PC-3 (cell line): ENCODE data around the gene PCDHB2. TPM values are rescaled to one million over a fixed set of nuclear protein-coding genes. Genes with fewer than 3 reads are reported as not detected.

Experiments used
- ATAC-seq: fragments of 200-7000 bp; cut with Tn5 transposase; 2 replicates; pipeline ENCODE4 v1.9.1; 2020; ENCODE audit warnings: mild to moderate bottlenecking, moderate library complexity
- BruUV-seq: library from RNA; stranded (reverse); fragments of 400-500 nt; replicated peaks from 2 replicates; lab custom pipeline; 2021; lab: Mats Ljungman, UMichigan
- CTCF ChIA-PET: fragments of 300-600 bp; sonication (Branson Sonifier 250); formaldehyde crosslinking; loops from one replicate; lab custom pipeline; 2022; ENCODE audit warnings: antibody characterized with exemption; lab: Charles Lee
- POLR2A ChIA-PET: fragments of 300-600 bp; sonication (Branson Sonifier 250); formaldehyde crosslinking; loops from one replicate; lab custom pipeline; 2022; ENCODE audit warnings: antibody characterized with exemption; ENCODE audit not compliant: unreplicated experiment; lab: Charles Lee
- DNase-seq: peaks from one replicate; pipeline ENCODE4 v3.0.0-alpha.2; 2015
- H2AFZ ChIP-seq: fragments of 300-600 bp; sonication (generic); 2 replicates; pipeline ENCODE4 v1.6.0; 2016; ENCODE audit warnings: antibody characterized with exemption, low read length
- H3F3A ChIP-seq: fragments of 300-600 bp; sonication (generic); one replicate; pipeline ENCODE4 v1.6.0; 2017; ENCODE audit warnings: antibody characterized with exemption, low read length, control low read depth, mild to moderate bottlenecking; ENCODE audit not compliant: unreplicated experiment
- H3K27ac ChIP-seq: fragments of 300-600 bp; sonication (generic); 2 replicates; pipeline ENCODE4 v1.5.1; 2016; ENCODE audit warnings: mild to moderate bottlenecking, low read length
- H3K27me3 ChIP-seq: fragments of 300-600 bp; sonication (generic); 2 replicates; pipeline ENCODE4 v1.6.1; 2016; ENCODE audit warnings: low read length, mixed read lengths
- H3K36me3 ChIP-seq: fragments of 300-600 bp; sonication (generic); 2 replicates; pipeline ENCODE4 v1.6.1; 2016; ENCODE audit warnings: low read depth, mixed run types, low read length, mixed read lengths
- H3K4me1 ChIP-seq: fragments of 300-600 bp; sonication (generic); 2 replicates; pipeline ENCODE4 v1.5.1; 2016; ENCODE audit warnings: low read length; ENCODE audit not compliant: insufficient read depth
- H3K4me2 ChIP-seq: fragments of 300-600 bp; sonication (generic); 2 replicates; pipeline ENCODE4 v1.6.0; 2016; ENCODE audit warnings: low read length
- H3K4me3 ChIP-seq: fragments of 300-600 bp; sonication (generic); 2 replicates; pipeline ENCODE4 v1.5.1; 2016; ENCODE audit warnings: mild to moderate bottlenecking, low read length, mixed read lengths
- H3K79me2 ChIP-seq: fragments of 300-600 bp; sonication (generic); 2 replicates; pipeline ENCODE4 v1.6.1; 2017; ENCODE audit warnings: low read length, mixed read lengths
- H3K9ac ChIP-seq: fragments of 300-600 bp; sonication (generic); 2 replicates; pipeline ENCODE4 v1.6.0; 2016; ENCODE audit warnings: mild to moderate bottlenecking, low read length
- H3K9me2 ChIP-seq: fragments of 300-600 bp; sonication (generic); replicated peaks from 2 replicates; pipeline ENCODE4 v1.6.1; 2016; ENCODE audit warnings: mixed run types, low read length, mixed read lengths
- H3K9me3 ChIP-seq: fragments of 300-600 bp; sonication (generic); 2 replicates; pipeline ENCODE4 v1.6.1; 2016; ENCODE audit warnings: low read length, mixed read lengths
- H4K20me1 ChIP-seq: fragments of 300-600 bp; sonication (generic); 2 replicates; pipeline ENCODE4 v1.6.1; 2016; ENCODE audit warnings: low read length, mixed read lengths
- CTCF ChIP-seq: fragments of 300-600 bp; sonication (generic); conservative IDR thresholded peaks from 2 replicates; pipeline ENCODE4 v1.5.1; 2017; ENCODE audit warnings: antibody characterized with exemption, low read depth, mild to moderate bottlenecking, low read length
- EZH2 ChIP-seq: fragments of 300-600 bp; sonication (generic); IDR thresholded peaks from one replicate; pipeline ENCODE4 v1.6.1; 2017; ENCODE audit warnings: antibody characterized with exemption, mild to moderate bottlenecking, low read length; ENCODE audit not compliant: unreplicated experiment
- EZH2phosphoT487 ChIP-seq: fragments of 300-600 bp; sonication (generic); IDR thresholded peaks from 2 replicates; pipeline ENCODE4 v1.6.1; 2018; ENCODE audit warnings: mild to moderate bottlenecking, antibody characterized with exemption, low read length, borderline replicate concordance
- intact Hi-C: fragments of 100-400 bp; cut with micrococcal nuclease; formaldehyde crosslinking; loops from 2 replicates; pipeline ENCODE4 v1.9.0; 2023
- total RNA-seq: library from RNA; depleted of rRNA; stranded (reverse); fragments of >200 nt; gene quantifications from 2 replicates; pipeline ENCODE4 v1.2.3, GENCODE V29; 2014

PCDHB2 gene
- total RNA-seq, 1 experiment from 2014 or later, result 13.8 TPM

- Histone ChIP-seq H3K27me3 (no peaks in the 10 kb centered on the region), H4K20me1 (no peaks in the 10 kb centered on the region), H3K9ac (no peak overlapping the region), H3F3A (no peaks in the 10 kb centered on the region), H3K79me2 (no peaks in the 10 kb centered on the region), H3K4me2 (no peak overlapping the region), H3K27ac (no peak overlapping the region), H3K9me2 (no peaks in the 10 kb centered on the region), H3K4me1 (no peaks in the 10 kb centered on the region), H2AFZ (no peak overlapping the region), H3K4me3 (no peak overlapping the region), H3K9me3 (no peaks in the 10 kb centered on the region), H3K36me3 (no peaks in the 10 kb centered on the region)
- DNase-seq, result no peak
- TF ChIP-seq EZH2 (no peak), EZH2phosphoT487 (no peak), CTCF (no peak)
- ChIA-PET CTCF (no interaction called here), POLR2A (no interaction called here)
- ATAC-seq, result no peak
- no TSS peak for BruUV-seq
- intact Hi-C loops, result no loop called here
These were observed 10.9 kb downstream of the PCDHB2 start for GRCh38 chr5:141105350-141105749.

- Histone ChIP-seq H3K4me1 (no peaks in the 10 kb centered on the region), H3F3A (no peaks in the 10 kb centered on the region), H3K9me3 (0 out of 2 replicates have a peak, but pooled peaks cover 3% of the 10 kb centered on the region), H3K36me3 (no peaks in the 10 kb centered on the region), H4K20me1 (no peaks in the 10 kb centered on the region), H3K4me3 (no peak overlapping the region), H2AFZ (no peak overlapping the region), H3K79me2 (no peaks in the 10 kb centered on the region), H3K27me3 (no peaks in the 10 kb centered on the region), H3K27ac (no peak overlapping the region), H3K9me2 (no peaks in the 10 kb centered on the region), H3K4me2 (no peak overlapping the region), H3K9ac (no peak overlapping the region)
- TF ChIP-seq EZH2 (no peak), CTCF (no peak), EZH2phosphoT487 (no peak)
- ChIA-PET CTCF (no interaction called here), POLR2A (no interaction called here)
- DNase-seq (no peak), ATAC-seq (no peak)
- no TSS peak for BruUV-seq
- intact Hi-C loops, result no loop called here
These were observed 24.8 kb downstream of the PCDHB2 start for GRCh38 chr5:141119250-141119649.

DNA sequence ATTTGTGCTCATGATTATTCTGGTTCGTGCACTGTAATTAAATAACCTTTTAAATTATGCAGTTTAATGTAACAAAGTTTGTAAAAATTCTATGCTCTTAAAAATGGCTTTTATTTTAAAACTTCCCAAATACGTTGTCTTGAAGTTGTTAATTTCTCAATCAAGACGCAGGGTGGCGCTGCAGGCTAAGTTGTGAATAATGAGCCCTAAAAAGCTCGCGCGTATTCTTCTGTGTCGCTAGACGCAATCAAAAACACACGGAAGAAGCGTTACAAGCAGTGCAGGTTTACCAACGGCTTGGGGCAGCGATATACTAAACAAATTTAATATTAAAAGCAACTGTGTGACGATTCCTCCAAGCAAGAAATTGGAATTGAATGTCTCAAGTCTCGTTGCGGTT lies 27.1 kb downstream of the PCDHB2 start, which contains the start of gene PCDHB4:
Gene PCDHB4 (plus strand): TSS at position 256 of the 400 bp plus-strand sequence. CDS start 181 bp downstream, outside the sequence.
- CTCF ChIA-PET, result no interaction called here
- Histone ChIP-seq H3K27ac (no peak within 1 kb of the TSS), H2AFZ (no peak within 1 kb of the TSS), H3K9me2 (no peaks in the 10 kb centered on the region), H3K27me3 (no peaks in the 10 kb centered on the region), H3K36me3 (no peaks in the 10 kb centered on the region), H3K9ac (no peak within 1 kb of the TSS), H3F3A (no peaks in the 10 kb centered on the region), H3K9me3 (no peaks in the 10 kb centered on the region), H4K20me1 (no peaks in the 10 kb centered on the region), H3K4me2 (no peak within 1 kb of the TSS), H3K4me3 (no peak within 1 kb of the TSS), H3K4me1 (no peaks in the 10 kb centered on the region), H3K79me2 (no peaks in the 10 kb centered on the region)
- DNase-seq (no peak), ATAC-seq (no peak)
- POLR2A ChIA-PET, result no interaction called here
- intact Hi-C loops, result no loop called here
- no peak for TF ChIP-seq EZH2
- no peak for TF ChIP-seq EZH2phosphoT487
- no peak for TF ChIP-seq CTCF
- BruUV-seq, result no TSS peak
